SK-N-MC (cell line): Measurements from ENCODE around the gene CFAP20DC.

Experiments used
- EZH2 ChIP-seq: fragments of 200-600 bp; sonication (generic); IDR thresholded peaks from one replicate; pipeline ENCODE4 v1.6.1; 2017; ENCODE audit warnings: antibody characterized with exemption
- FOXP2 ChIP-seq: optimal IDR thresholded peaks from 2 replicates; pipeline ENCODE3; 2011; ENCODE audit warnings: mild to moderate bottlenecking, moderate library complexity; ENCODE audit not compliant: insufficient read depth; ENCODE audit errors: extremely low read length, control extremely low read depth
- POLR2AphosphoS5 ChIP-seq: IDR thresholded peaks from 2 replicates; pipeline ENCODE4 v1.6.1; 2012; ENCODE audit warnings: mild to moderate bottlenecking, low read depth, low read length, borderline replicate concordance

DNA sequence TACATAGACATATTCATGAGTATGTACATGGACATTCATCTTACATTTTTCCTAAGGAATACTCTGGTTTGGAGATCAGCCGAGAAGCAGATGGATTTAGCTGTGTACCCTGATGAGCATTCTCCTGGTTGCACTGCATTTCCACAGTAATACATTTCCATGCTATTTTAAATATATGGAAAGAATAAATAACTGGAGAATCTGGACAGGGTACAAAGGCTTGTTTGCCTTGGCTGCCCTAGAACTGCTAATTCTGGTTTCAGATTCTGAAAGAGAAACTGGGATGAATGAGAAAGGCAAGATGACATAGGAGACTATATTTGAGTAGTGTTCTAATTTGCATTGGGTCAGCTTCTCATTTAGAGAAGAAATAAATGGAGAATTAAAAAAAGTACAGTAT is 192.4 kb downstream of the CFAP20DC start:
- no peak for TF ChIP-seq POLR2AphosphoS5
- TF ChIP-seq EZH2 = no peak
- no peak for TF ChIP-seq FOXP2
